PC-3 (cell line): ENCODE measurements around the gene KRTAP4-11. TPM values are rescaled to one million over a fixed set of nuclear protein-coding genes. Genes with fewer than 3 reads are reported as not detected.

ENCODE experiments used
- ATAC-seq: fragments of 200-7000 bp; cut with Tn5 transposase; 2 replicates; pipeline ENCODE4 v1.9.1; 2020; ENCODE audit warnings: mild to moderate bottlenecking, moderate library complexity
- BruUV-seq: library from RNA; stranded (reverse); fragments of 400-500 nt; replicated peaks from 2 replicates; lab custom pipeline; 2021; lab: Mats Ljungman, UMichigan
- CTCF ChIA-PET: fragments of 300-600 bp; sonication (Branson Sonifier 250); formaldehyde crosslinking; loops from one replicate; lab custom pipeline; 2022; ENCODE audit warnings: antibody characterized with exemption; lab: Charles Lee
- POLR2A ChIA-PET: fragments of 300-600 bp; sonication (Branson Sonifier 250); formaldehyde crosslinking; loops from one replicate; lab custom pipeline; 2022; ENCODE audit warnings: antibody characterized with exemption; ENCODE audit not compliant: unreplicated experiment; lab: Charles Lee
- DNase-seq: peaks from one replicate; pipeline ENCODE4 v3.0.0-alpha.2; 2015
- H2AFZ ChIP-seq: fragments of 300-600 bp; sonication (generic); 2 replicates; pipeline ENCODE4 v1.6.0; 2016; ENCODE audit warnings: antibody characterized with exemption, low read length
- H3F3A ChIP-seq: fragments of 300-600 bp; sonication (generic); one replicate; pipeline ENCODE4 v1.6.0; 2017; ENCODE audit warnings: antibody characterized with exemption, low read length, control low read depth, mild to moderate bottlenecking; ENCODE audit not compliant: unreplicated experiment
- H3K27ac ChIP-seq: fragments of 300-600 bp; sonication (generic); 2 replicates; pipeline ENCODE4 v1.5.1; 2016; ENCODE audit warnings: mild to moderate bottlenecking, low read length
- H3K27me3 ChIP-seq: fragments of 300-600 bp; sonication (generic); 2 replicates; pipeline ENCODE4 v1.6.1; 2016; ENCODE audit warnings: low read length, mixed read lengths
- H3K36me3 ChIP-seq: fragments of 300-600 bp; sonication (generic); 2 replicates; pipeline ENCODE4 v1.6.1; 2016; ENCODE audit warnings: low read depth, mixed run types, low read length, mixed read lengths
- H3K4me1 ChIP-seq: fragments of 300-600 bp; sonication (generic); 2 replicates; pipeline ENCODE4 v1.5.1; 2016; ENCODE audit warnings: low read length; ENCODE audit not compliant: insufficient read depth
- H3K4me2 ChIP-seq: fragments of 300-600 bp; sonication (generic); 2 replicates; pipeline ENCODE4 v1.6.0; 2016; ENCODE audit warnings: low read length
- H3K4me3 ChIP-seq: fragments of 300-600 bp; sonication (generic); 2 replicates; pipeline ENCODE4 v1.5.1; 2016; ENCODE audit warnings: mild to moderate bottlenecking, low read length, mixed read lengths
- H3K79me2 ChIP-seq: fragments of 300-600 bp; sonication (generic); 2 replicates; pipeline ENCODE4 v1.6.1; 2017; ENCODE audit warnings: low read length, mixed read lengths
- H3K9ac ChIP-seq: fragments of 300-600 bp; sonication (generic); 2 replicates; pipeline ENCODE4 v1.6.0; 2016; ENCODE audit warnings: mild to moderate bottlenecking, low read length
- H3K9me2 ChIP-seq: fragments of 300-600 bp; sonication (generic); replicated peaks from 2 replicates; pipeline ENCODE4 v1.6.1; 2016; ENCODE audit warnings: mixed run types, low read length, mixed read lengths
- H3K9me3 ChIP-seq: fragments of 300-600 bp; sonication (generic); 2 replicates; pipeline ENCODE4 v1.6.1; 2016; ENCODE audit warnings: low read length, mixed read lengths
- H4K20me1 ChIP-seq: fragments of 300-600 bp; sonication (generic); 2 replicates; pipeline ENCODE4 v1.6.1; 2016; ENCODE audit warnings: low read length, mixed read lengths
- CTCF ChIP-seq: fragments of 300-600 bp; sonication (generic); conservative IDR thresholded peaks from 2 replicates; pipeline ENCODE4 v1.5.1; 2017; ENCODE audit warnings: antibody characterized with exemption, low read depth, mild to moderate bottlenecking, low read length
- EZH2 ChIP-seq: fragments of 300-600 bp; sonication (generic); IDR thresholded peaks from one replicate; pipeline ENCODE4 v1.6.1; 2017; ENCODE audit warnings: antibody characterized with exemption, mild to moderate bottlenecking, low read length; ENCODE audit not compliant: unreplicated experiment
- EZH2phosphoT487 ChIP-seq: fragments of 300-600 bp; sonication (generic); IDR thresholded peaks from 2 replicates; pipeline ENCODE4 v1.6.1; 2018; ENCODE audit warnings: mild to moderate bottlenecking, antibody characterized with exemption, low read length, borderline replicate concordance
- intact Hi-C: fragments of 100-400 bp; cut with micrococcal nuclease; formaldehyde crosslinking; loops from 2 replicates; pipeline ENCODE4 v1.9.0; 2023
- total RNA-seq: library from RNA; depleted of rRNA; stranded (reverse); fragments of >200 nt; gene quantifications from 2 replicates; pipeline ENCODE4 v1.2.3, GENCODE V29; 2014

Gene KRTAP4-11
- total RNA-seq, 1 experiment from 2014 or later, result not detected

GRCh38 chr17:41144846-41145245 is 26.7 kb upstream of the KRTAP4-11 start:
- H3K4me1 ChIP-seq, result peaks cover 14% of the 10 kb centered on the region; the same call in 1 of the 2 replicates
- ChIA-PET POLR2A (no interaction called here), CTCF (no interaction called here)
- H3F3A ChIP-seq, result no peaks in the 10 kb centered on the region
- no peaks in the 10 kb centered on the region for H4K20me1 ChIP-seq
- H3K27ac ChIP-seq, result no peak overlapping the region
- peaks cover 6% of the 10 kb centered on the region; the same call in 1 of the 2 replicates for H3K9me3 ChIP-seq
- no peak overlapping the region for H3K4me3 ChIP-seq
- intact Hi-C loops, result no loop called here
- ATAC-seq, result no peak
- H2AFZ ChIP-seq, result no peak overlapping the region
- no peak for DNase-seq
- TF ChIP-seq EZH2 (no peak), EZH2phosphoT487 (no peak), CTCF (no peak)
- H3K9me2 ChIP-seq, result no peaks in the 10 kb centered on the region
- no peak overlapping the region for H3K4me2 ChIP-seq
- no peaks in the 10 kb centered on the region for H3K79me2 ChIP-seq
- H3K36me3 ChIP-seq, result peaks cover 3% of the 10 kb centered on the region; the same call in 1 of the 2 replicates
- no peak overlapping the region for H3K9ac ChIP-seq
- no peaks in the 10 kb centered on the region for H3K27me3 ChIP-seq
- no TSS peak for BruUV-seq

GRCh38 chr17:41141361-41141760 is 23.2 kb upstream of the KRTAP4-11 start:
- Histone ChIP-seq H3K27ac (peak overlapping the region; percentile 64), H3K27me3 (no peaks in the 10 kb centered on the region), H2AFZ (no peak overlapping the region), H3K4me3 (no peak overlapping the region), H3K79me2 (no peaks in the 10 kb centered on the region), H3F3A (no peaks in the 10 kb centered on the region), H3K4me1 (peaks cover 14% of the 10 kb centered on the region; the same call in 1 of the 2 replicates), H3K9ac (no peak overlapping the region), H3K4me2 (no peak overlapping the region), H3K9me3 (peaks cover 6% of the 10 kb centered on the region; the same call in 1 of the 2 replicates), H4K20me1 (no peaks in the 10 kb centered on the region), H3K36me3 (peaks cover 3% of the 10 kb centered on the region; the same call in 1 of the 2 replicates), H3K9me2 (no peaks in the 10 kb centered on the region)
- no TSS peak for BruUV-seq
- ATAC-seq (no peak), DNase-seq (no peak)
- ChIA-PET CTCF (no interaction called here), POLR2A (interaction anchor here (0.5 kb wide), 2 partner anchors 224 to 833 kb away, joined by 3 to 6 read pairs; no protein-coding TSS in a partner anchor)
- intact Hi-C loops, result no loop called here
- no peak for TF ChIP-seq EZH2phosphoT487
- TF ChIP-seq EZH2, result no peak
- TF ChIP-seq CTCF, result no peak
